Body of pancreas (tissue), 4 donors: ENCODE results near the gene ACVR2A.

ENCODE experiments used
- CTCF ChIP-seq, 7 experiments: fragments of 450-650 bp in 4 of 7; fragments of 200-600 bp in 3 of 7; sonication (generic) in 3 of 7; IDR thresholded peaks; one replicate each; pipeline ENCODE4 v1.5.1; 2016 to 2019; ENCODE audit warnings: antibody characterized with exemption in 7 of 7
- POLR2A ChIP-seq, 3 donors: fragments of 450-650 bp; IDR thresholded peaks; one replicate each; pipeline ENCODE4 v1.6.1; 2016; ENCODE audit warnings: antibody characterized with exemption in 3 of 3, mild to moderate bottlenecking in 2 of 3

DNA sequence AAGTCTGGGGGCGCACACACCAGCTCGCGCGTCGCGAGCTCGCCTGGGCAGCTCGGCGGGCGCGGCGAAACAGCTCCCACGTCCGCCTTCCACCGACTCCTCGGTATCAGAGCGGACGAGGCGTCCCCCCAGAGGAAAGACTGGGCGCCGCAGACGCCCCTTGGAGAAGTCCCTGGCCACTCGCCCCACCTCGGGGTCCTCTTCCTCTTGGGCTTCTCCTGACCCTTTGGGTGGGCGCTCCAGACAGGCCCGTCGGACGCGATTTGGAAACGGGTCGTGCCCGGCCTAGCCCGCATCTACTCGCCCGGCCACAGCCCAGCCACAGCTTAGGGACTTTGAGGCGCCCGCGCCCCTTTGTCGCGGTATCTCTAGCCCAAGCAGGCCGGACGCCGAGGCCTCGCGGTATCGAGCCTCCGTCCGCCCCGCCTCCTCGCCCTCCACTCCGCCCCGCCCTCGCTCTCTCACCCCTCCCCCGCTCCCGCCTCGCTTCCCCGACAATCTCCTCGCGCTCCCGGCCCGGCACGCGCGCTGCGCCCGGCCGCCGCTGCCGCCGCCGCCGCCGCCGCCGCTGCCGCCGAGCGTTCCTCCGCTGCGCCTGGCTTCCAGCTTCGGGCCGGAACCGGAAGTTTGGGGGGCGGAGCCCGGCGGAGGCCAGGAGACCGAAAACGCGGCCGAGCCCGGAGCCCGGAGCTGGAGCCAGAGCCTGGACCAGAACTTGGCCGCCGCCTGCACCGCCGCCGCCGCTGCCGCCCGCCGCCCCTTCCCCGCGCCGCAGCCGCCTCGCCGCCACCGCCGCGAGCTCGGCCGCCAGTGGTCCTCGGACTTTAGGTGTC lies 749 bp upstream of the ACVR2A start:
- TF ChIP-seq POLR2A (IDR thresholded peaks at IDR 0.05) (peak; percentile 59 to 84 (median 82)), CTCF (IDR thresholded peaks at IDR 0.05) (peak in 5 of 7 experiments; percentile 12 to 39 (median 35))
